ENCODE data around the gene DNAJB9.

- TF ChIP-seq, protein P1, sequence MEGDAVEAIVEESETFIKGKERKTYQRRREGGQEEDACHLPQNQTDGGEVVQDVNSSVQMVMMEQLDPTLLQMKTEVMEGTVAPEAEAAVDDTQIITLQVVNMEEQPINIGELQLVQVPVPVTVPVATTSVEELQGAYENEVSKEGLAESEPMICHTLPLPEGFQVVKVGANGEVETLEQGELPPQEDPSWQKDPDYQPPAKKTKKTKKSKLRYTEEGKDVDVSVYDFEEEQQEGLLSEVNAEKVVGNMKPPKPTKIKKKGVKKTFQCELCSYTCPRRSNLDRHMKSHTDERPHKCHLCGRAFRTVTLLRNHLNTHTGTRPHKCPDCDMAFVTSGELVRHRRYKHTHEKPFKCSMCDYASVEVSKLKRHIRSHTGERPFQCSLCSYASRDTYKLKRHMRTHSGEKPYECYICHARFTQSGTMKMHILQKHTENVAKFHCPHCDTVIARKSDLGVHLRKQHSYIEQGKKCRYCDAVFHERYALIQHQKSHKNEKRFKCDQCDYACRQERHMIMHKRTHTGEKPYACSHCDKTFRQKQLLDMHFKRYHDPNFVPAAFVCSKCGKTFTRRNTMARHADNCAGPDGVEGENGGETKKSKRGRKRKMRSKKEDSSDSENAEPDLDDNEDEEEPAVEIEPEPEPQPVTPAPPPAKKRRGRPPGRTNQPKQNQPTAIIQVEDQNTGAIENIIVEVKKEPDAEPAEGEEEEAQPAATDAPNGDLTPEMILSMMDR (IDR thresholded peaks at IDR 0.05) = no peak
- TF ChIP-seq POLR2A (IDR thresholded peaks at IDR 0.05) = no peak
These were observed 34.4 kb upstream of the DNAJB9 start for GRCh38 chr7:108535257-108535656.
